T-helper 1 cell treated with Interleukin-12 subunit alpha and Interleukin-12 subunit beta and Interleukin-4 antibody, amounts not matched to agents 30 μg/mL and 1 μg/mL, for 36 hours (primary cell): Measurements from ENCODE around the gene ATP8B4.

Experiments
- H3K27ac Mint-ChIP-seq: one replicate; pipeline ENCODE4 v1.8.0; 2021; ENCODE audit warnings: mild to moderate bottlenecking, mixed read lengths
- H3K27me3 Mint-ChIP-seq: one replicate; pipeline ENCODE4 v1.8.0; 2021; ENCODE audit warnings: low read depth, mixed read lengths
- H3K36me3 Mint-ChIP-seq: one replicate; pipeline ENCODE4 v1.8.0; 2021; ENCODE audit warnings: low read depth, mixed read lengths
- H3K4me1 Mint-ChIP-seq: one replicate; pipeline ENCODE4 v1.8.0; 2021; ENCODE audit warnings: low read depth, mixed read lengths
- H3K4me3 Mint-ChIP-seq: one replicate; pipeline ENCODE4 v1.8.0; 2021; ENCODE audit warnings: mild to moderate bottlenecking, moderate library complexity, mixed read lengths
- H3K9me3 Mint-ChIP-seq: one replicate; pipeline ENCODE4 v1.8.0; 2021; ENCODE audit warnings: mixed read lengths

ATP8B4 gene

GRCh38 chr15:50053055-50053856 lies 65.8 kb downstream of the ATP8B4 start:
- H3K27me3 Mint-ChIP-seq, result no peaks in the 10 kb centered on the region
- no peaks in the 10 kb centered on the region for H3K9me3 Mint-ChIP-seq
- H3K27ac Mint-ChIP-seq, result peak overlapping the region; percentile 10
- peaks cover 46% of the 10 kb centered on the region for H3K4me1 Mint-ChIP-seq
- peaks cover 15% of the 10 kb centered on the region for H3K36me3 Mint-ChIP-seq
- H3K4me3 Mint-ChIP-seq, result no peak overlapping the region

GRCh38 chr15:50051811-50052419 lies 67.1 kb downstream of the ATP8B4 start:
- peaks cover 18% of the 10 kb centered on the region for H3K36me3 Mint-ChIP-seq
- H3K27me3 Mint-ChIP-seq, result no peaks in the 10 kb centered on the region
- H3K4me1 Mint-ChIP-seq, result peaks cover 46% of the 10 kb centered on the region
- H3K9me3 Mint-ChIP-seq, result no peaks in the 10 kb centered on the region
- no peak overlapping the region for H3K27ac Mint-ChIP-seq
- no peak overlapping the region for H3K4me3 Mint-ChIP-seq

GRCh38 chr15:50050986-50051743 lies 67.9 kb downstream of the ATP8B4 start:
- Mint-ChIP-seq H3K27me3 (no peaks in the 10 kb centered on the region), H3K36me3 (peaks cover 17% of the 10 kb centered on the region), H3K4me3 (no peak overlapping the region), H3K27ac (no peak overlapping the region), H3K4me1 (peaks cover 50% of the 10 kb centered on the region), H3K9me3 (no peaks in the 10 kb centered on the region)

- H3K27ac Mint-ChIP-seq, result peak overlapping the region; percentile 1
- H3K9me3 Mint-ChIP-seq, result peaks cover 8% of the 10 kb centered on the region
- peaks cover 46% of the 10 kb centered on the region for H3K4me1 Mint-ChIP-seq
- H3K4me3 Mint-ChIP-seq, result no peak overlapping the region
- H3K27me3 Mint-ChIP-seq, result no peaks in the 10 kb centered on the region
- H3K36me3 Mint-ChIP-seq, result peaks cover 23% of the 10 kb centered on the region
Observed at GRCh38 chr15:50049871-50050270, 69.2 kb downstream of the ATP8B4 start.

GRCh38 chr15:50046867-50047266 lies 72.2 kb downstream of the ATP8B4 start:
- Mint-ChIP-seq H3K27ac (peak overlapping the region; percentile 91), H3K9me3 (peaks cover 24% of the 10 kb centered on the region), H3K4me1 (peaks cover 33% of the 10 kb centered on the region), H3K27me3 (no peaks in the 10 kb centered on the region), H3K4me3 (no peak overlapping the region), H3K36me3 (peaks cover 35% of the 10 kb centered on the region)

GRCh38 chr15:50046159-50046558 lies 72.9 kb downstream of the ATP8B4 start:
- H3K27me3 Mint-ChIP-seq, result no peaks in the 10 kb centered on the region
- H3K36me3 Mint-ChIP-seq, result peaks cover 38% of the 10 kb centered on the region
- peaks cover 24% of the 10 kb centered on the region for H3K9me3 Mint-ChIP-seq
- peak overlapping the region; percentile 41 for H3K4me3 Mint-ChIP-seq
- peak overlapping the region; percentile 91 for H3K27ac Mint-ChIP-seq
- peaks cover 35% of the 10 kb centered on the region for H3K4me1 Mint-ChIP-seq

GRCh38 chr15:50044904-50045303 lies 74.1 kb downstream of the ATP8B4 start:
- peaks cover 46% of the 10 kb centered on the region for H3K36me3 Mint-ChIP-seq
- H3K4me3 Mint-ChIP-seq, result no peak overlapping the region
- peaks cover 24% of the 10 kb centered on the region for H3K9me3 Mint-ChIP-seq
- peak overlapping the region; percentile 91 for H3K27ac Mint-ChIP-seq
- peaks cover 39% of the 10 kb centered on the region for H3K4me1 Mint-ChIP-seq
- H3K27me3 Mint-ChIP-seq, result no peaks in the 10 kb centered on the region

GRCh38 chr15:50044406-50044805 lies 74.6 kb downstream of the ATP8B4 start:
- Mint-ChIP-seq H3K4me1 (peaks cover 38% of the 10 kb centered on the region), H3K9me3 (peaks cover 24% of the 10 kb centered on the region), H3K4me3 (no peak overlapping the region), H3K36me3 (peaks cover 45% of the 10 kb centered on the region), H3K27ac (no peak overlapping the region), H3K27me3 (no peaks in the 10 kb centered on the region)

GRCh38 chr15:50042775-50043174 lies 76.3 kb downstream of the ATP8B4 start:
- no peaks in the 10 kb centered on the region for H3K27me3 Mint-ChIP-seq
- no peak overlapping the region for H3K4me3 Mint-ChIP-seq
- peaks cover 45% of the 10 kb centered on the region for H3K36me3 Mint-ChIP-seq
- peaks cover 24% of the 10 kb centered on the region for H3K9me3 Mint-ChIP-seq
- H3K4me1 Mint-ChIP-seq, result peaks cover 35% of the 10 kb centered on the region
- no peak overlapping the region for H3K27ac Mint-ChIP-seq

- H3K4me3 Mint-ChIP-seq, result no peak overlapping the region
- no peaks in the 10 kb centered on the region for H3K9me3 Mint-ChIP-seq
- H3K27ac Mint-ChIP-seq, result no peak overlapping the region
- peaks cover 29% of the 10 kb centered on the region for H3K36me3 Mint-ChIP-seq
- no peaks in the 10 kb centered on the region for H3K27me3 Mint-ChIP-seq
- H3K4me1 Mint-ChIP-seq, result peaks cover 4% of the 10 kb centered on the region
Observed at GRCh38 chr15:50030456-50030855, 88.6 kb downstream of the ATP8B4 start.

- H3K9me3 Mint-ChIP-seq, result no peaks in the 10 kb centered on the region
- no peak overlapping the region for H3K27ac Mint-ChIP-seq
- H3K4me1 Mint-ChIP-seq, result peaks cover 4% of the 10 kb centered on the region
- H3K4me3 Mint-ChIP-seq, result no peak overlapping the region
- no peaks in the 10 kb centered on the region for H3K27me3 Mint-ChIP-seq
- peaks cover 25% of the 10 kb centered on the region for H3K36me3 Mint-ChIP-seq
Observed at GRCh38 chr15:50028326-50028725, 90.7 kb downstream of the ATP8B4 start.

GRCh38 chr15:50024281-50024680 lies 94.8 kb downstream of the ATP8B4 start:
- no peak overlapping the region for H3K4me3 Mint-ChIP-seq
- no peaks in the 10 kb centered on the region for H3K27me3 Mint-ChIP-seq
- H3K27ac Mint-ChIP-seq, result no peak overlapping the region
- H3K4me1 Mint-ChIP-seq, result peaks cover 11% of the 10 kb centered on the region
- peaks cover 19% of the 10 kb centered on the region for H3K36me3 Mint-ChIP-seq
- H3K9me3 Mint-ChIP-seq, result no peaks in the 10 kb centered on the region

- no peak overlapping the region for H3K27ac Mint-ChIP-seq
- H3K36me3 Mint-ChIP-seq, result peaks cover 20% of the 10 kb centered on the region
- no peak overlapping the region for H3K4me3 Mint-ChIP-seq
- H3K9me3 Mint-ChIP-seq, result no peaks in the 10 kb centered on the region
- no peaks in the 10 kb centered on the region for H3K27me3 Mint-ChIP-seq
- peaks cover 17% of the 10 kb centered on the region for H3K4me1 Mint-ChIP-seq
Observed at GRCh38 chr15:50018491-50018890, 100.5 kb downstream of the ATP8B4 start.

GRCh38 chr15:50017522-50017921 lies 101.5 kb downstream of the ATP8B4 start:
- Mint-ChIP-seq H3K4me1 (peaks cover 17% of the 10 kb centered on the region), H3K36me3 (peaks cover 21% of the 10 kb centered on the region), H3K9me3 (no peaks in the 10 kb centered on the region), H3K27ac (no peak overlapping the region), H3K4me3 (no peak overlapping the region), H3K27me3 (no peaks in the 10 kb centered on the region)

GRCh38 chr15:50016951-50017350 lies 102.1 kb downstream of the ATP8B4 start:
- H3K36me3 Mint-ChIP-seq, result peaks cover 23% of the 10 kb centered on the region

More at GRCh38 chr15:50016951-50017350, 102.1 kb downstream of the ATP8B4 start:
- Mint-ChIP-seq H3K27me3 (no peaks in the 10 kb centered on the region), H3K27ac (no peak overlapping the region), H3K9me3 (no peaks in the 10 kb centered on the region), H3K4me3 (no peak overlapping the region), H3K4me1 (peaks cover 17% of the 10 kb centered on the region)
